Urinary bladder (tissue), 4 donors: ENCODE data around the gene NDRG4. TPM values are rescaled to one million over a fixed set of nuclear protein-coding genes. Genes with fewer than 3 reads are reported as not detected.

Source experiments
- DNase-seq: peaks from one replicate; pipeline ENCODE4 v3.0.0-alpha.2; 2015; ENCODE audit errors: extremely low spot score
- H3K27ac ChIP-seq: one replicate; pipeline ENCODE4 v1.5.1; 2013; ENCODE audit warnings: low read depth, mild to moderate bottlenecking, moderate library complexity
- H3K36me3 ChIP-seq: one replicate; pipeline ENCODE4 v1.6.1; 2013; ENCODE audit warnings: mild to moderate bottlenecking, moderate library complexity; ENCODE audit not compliant: insufficient read depth
- H3K4me1 ChIP-seq: one replicate; pipeline ENCODE4 v1.6.1; 2013; ENCODE audit warnings: mild to moderate bottlenecking, moderate library complexity; ENCODE audit not compliant: insufficient read depth
- H3K4me3 ChIP-seq: one replicate; pipeline ENCODE4 v1.5.1; 2013; ENCODE audit warnings: low read depth, low read length
- whole genome bisulfite sequencing: extraction: QIAGEN DNeasy Blood & Tissue Kit; methylation state at CpG from one replicate; pipeline ENCODE4 v1.1.7; 2013; 5-methylcytosine and 5-hydroxymethylcytosine counted together
- polyA plus RNA-seq: library from polyadenylated mRNA; stranded (reverse); fragments of 200-250 nt; gene quantifications from one replicate; pipeline ENCODE4 v1.2.3, GENCODE V29; 2013
- total RNA-seq: library from RNA; depleted of rRNA; stranded (reverse); fragments of >200 nt; gene quantifications from one replicate; pipeline ENCODE4 v1.2.3, GENCODE V29; 2014
- donor health status: healthy with polysubstance abuse.
- donor health status: healthy.

Gene NDRG4
- total and polyA plus RNA-seq, 2 donors: 7.8 to 8.1 TPM

- DNase-seq: no peak
- H3K27ac ChIP-seq: no peak overlapping the region
- H3K4me1 ChIP-seq: no peaks in the 10 kb centered on the region
- 88% methylated on average over 7 of the region's 7 CpGs for WGBS
- no peak overlapping the region for H3K4me3 ChIP-seq
- H3K36me3 ChIP-seq: no peaks in the 10 kb centered on the region
Observed at GRCh38 chr16:58461640-58462039, 38.3 kb upstream of the NDRG4 start.

- Histone ChIP-seq H3K36me3 (no peaks in the 10 kb centered on the region), H3K4me1 (no peaks in the 10 kb centered on the region), H3K4me3 (no peak overlapping the region), H3K27ac (no peak overlapping the region)
- DNase-seq: no peak
- 75% methylated on average over 4 of the region's 4 CpGs for WGBS
Observed at GRCh38 chr16:58462089-58462488, 37.9 kb upstream of the NDRG4 start.

- 57% methylated on average over 15 of the region's 15 CpGs for WGBS
- Histone ChIP-seq H3K27ac (no peak overlapping the region), H3K4me3 (no peak overlapping the region), H3K4me1 (no peaks in the 10 kb centered on the region), H3K36me3 (no peaks in the 10 kb centered on the region)
- no peak for DNase-seq
Observed at GRCh38 chr16:58462499-58462996, 37.4 kb upstream of the NDRG4 start.

GRCh38 chr16:58462997-58463941 lies 36.7 kb upstream of the NDRG4 start:
- under 1% methylated on average over 113 of the region's 113 CpGs for WGBS
- DNase-seq: no peak
- peak overlapping the region; percentile 50 for H3K4me3 ChIP-seq
- no peaks in the 10 kb centered on the region for H3K36me3 ChIP-seq
- H3K4me1 ChIP-seq: no peaks in the 10 kb centered on the region
- no peak overlapping the region for H3K27ac ChIP-seq

GRCh38 chr16:58464047-58464915 lies 35.7 kb upstream of the NDRG4 start:
- Histone ChIP-seq H3K36me3 (no peaks in the 10 kb centered on the region), H3K27ac (no peak overlapping the region), H3K4me1 (no peaks in the 10 kb centered on the region), H3K4me3 (peak overlapping the region; percentile 50)
- no peak for DNase-seq
- WGBS: under 1% methylated on average over 86 of the region's 86 CpGs

GRCh38 chr16:58464916-58465731 lies 34.8 kb upstream of the NDRG4 start:
- H3K27ac ChIP-seq: no peak overlapping the region
- 15% methylated on average over 24 of the region's 24 CpGs for WGBS
- DNase-seq: no peak

GRCh38 chr16:58465817-58466216 lies 34.1 kb upstream of the NDRG4 start:
- DNase-seq: no peak
- WGBS: 83% methylated on average over 13 of the region's 13 CpGs
- Histone ChIP-seq H3K4me1 (no peaks in the 10 kb centered on the region), H3K36me3 (no peaks in the 10 kb centered on the region), H3K4me3 (no peak overlapping the region), H3K27ac (no peak overlapping the region)

More at GRCh38 chr16:58464916-58465731, 34.8 kb upstream of the NDRG4 start:
- Histone ChIP-seq H3K4me1 (no peaks in the 10 kb centered on the region), H3K36me3 (no peaks in the 10 kb centered on the region), H3K4me3 (no peak overlapping the region)

- Histone ChIP-seq H3K27ac (no peak overlapping the region), H3K4me3 (no peak overlapping the region), H3K4me1 (no peaks in the 10 kb centered on the region), H3K36me3 (no peaks in the 10 kb centered on the region)
- WGBS: 84% methylated on average over 3 of the region's 3 CpGs
- no peak for DNase-seq
Observed at GRCh38 chr16:58466396-58466795, 33.5 kb upstream of the NDRG4 start.

- DNase-seq: no peak
- H3K4me3 ChIP-seq: no peak overlapping the region
- H3K36me3 ChIP-seq: no peaks in the 10 kb centered on the region
- no peaks in the 10 kb centered on the region for H3K4me1 ChIP-seq
- H3K27ac ChIP-seq: no peak overlapping the region
- 84% methylated on average over 5 of the region's 5 CpGs for WGBS
Observed at GRCh38 chr16:58467905-58468304, 32.0 kb upstream of the NDRG4 start.

- Histone ChIP-seq H3K36me3 (no peaks in the 10 kb centered on the region), H3K27ac (no peak overlapping the region), H3K4me1 (no peaks in the 10 kb centered on the region), H3K4me3 (no peak overlapping the region)
- no peak for DNase-seq
- 52% methylated on average over 10 of the region's 10 CpGs for WGBS
Observed at GRCh38 chr16:58471209-58471975, 28.6 kb upstream of the NDRG4 start.

- Histone ChIP-seq H3K27ac (no peak overlapping the region), H3K4me1 (no peaks in the 10 kb centered on the region), H3K4me3 (no peak overlapping the region), H3K36me3 (no peaks in the 10 kb centered on the region)
- DNase-seq: no peak
- 84% methylated on average over 9 of the region's 9 CpGs for WGBS
Observed at GRCh38 chr16:58472266-58472665, 27.7 kb upstream of the NDRG4 start.

- Histone ChIP-seq H3K27ac (no peak overlapping the region), H3K4me3 (no peak overlapping the region), H3K36me3 (no peaks in the 10 kb centered on the region), H3K4me1 (no peaks in the 10 kb centered on the region)
- WGBS: 94% methylated on average over 3 of the region's 3 CpGs
- no peak for DNase-seq
Observed at GRCh38 chr16:58472827-58473226, 27.1 kb upstream of the NDRG4 start.
